Cardiac septum (tissue), 1 donor: ENCODE measurements around the gene C14orf132. TPM values are rescaled to one million over a fixed set of nuclear protein-coding genes. Genes with fewer than 3 reads are reported as not detected.

ENCODE experiments used
- DNase-seq: peaks from one replicate; pipeline ENCODE4 v3.0.0-alpha.2; 2020; ENCODE audit warnings: low spot score
- intact Hi-C: fragments of 100-400 bp; cut with DNase I; formaldehyde crosslinking; loops from one replicate; pipeline ENCODE4 v1.14.0; 2022
- total RNA-seq: library from RNA; stranded (reverse); fragmentation: NEBNext Ultra II Directional; extraction: Animal tissue kit (Norgen Biotek cat#: 25700); gene quantifications from one replicate; pipeline ENCODE4 v1.2.1, GENCODE V29; 2021
- donor health status: DM: no; HTN: no; CAD: no.

Gene C14orf132
- total RNA-seq, 1 donor from 2014 or later = 18.9 TPM

GRCh38 chr14:96037891-96038557, 1.1 kb upstream of the C14orf132 start:
- intact Hi-C loops = loop anchor here (2.0 kb wide), 1 partner anchor 15 kb away; no protein-coding TSS in a partner anchor
- no peak for DNase-seq

GRCh38 chr14:96038558-96038919, 623 bp upstream of the C14orf132 start:
- intact Hi-C loops = loop anchor here (2.0 kb wide), 1 partner anchor 14 kb away; no protein-coding TSS in a partner anchor
- DNase-seq = no peak

- no peak for DNase-seq
- intact Hi-C loops = loop anchor here (2.0 kb wide), 1 partner anchor 13 kb away; no protein-coding TSS in a partner anchor
Observed at GRCh38 chr14:96039633-96040311, 610 bp downstream of the C14orf132 start.

DNA sequence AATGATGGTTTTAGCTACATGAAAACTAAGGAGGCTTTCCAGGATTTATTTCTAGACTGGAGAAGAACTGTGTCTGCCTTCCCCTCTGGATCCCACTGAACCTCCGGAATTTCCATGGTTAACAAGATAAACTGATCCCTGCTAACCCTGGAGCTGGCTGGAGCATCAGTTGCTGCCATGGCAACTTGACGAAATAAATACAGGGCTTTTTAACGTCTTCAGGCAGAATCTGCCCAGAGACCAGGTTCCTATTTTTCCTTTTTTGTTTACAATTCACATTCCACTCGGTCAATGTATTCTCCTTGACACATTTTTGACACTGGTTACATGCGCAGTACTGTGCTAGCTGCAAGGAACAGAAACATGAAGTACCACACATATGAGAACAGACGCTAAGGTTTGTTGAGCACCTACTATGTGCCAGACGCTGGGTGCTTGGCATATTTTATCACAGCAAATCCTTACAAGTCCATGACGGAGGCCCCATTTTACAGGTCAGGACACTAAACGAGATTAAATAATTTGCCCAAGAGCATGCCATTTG, 1.7 kb downstream of the C14orf132 start:
- DNase-seq = no peak
- intact Hi-C loops = no loop called here

DNA sequence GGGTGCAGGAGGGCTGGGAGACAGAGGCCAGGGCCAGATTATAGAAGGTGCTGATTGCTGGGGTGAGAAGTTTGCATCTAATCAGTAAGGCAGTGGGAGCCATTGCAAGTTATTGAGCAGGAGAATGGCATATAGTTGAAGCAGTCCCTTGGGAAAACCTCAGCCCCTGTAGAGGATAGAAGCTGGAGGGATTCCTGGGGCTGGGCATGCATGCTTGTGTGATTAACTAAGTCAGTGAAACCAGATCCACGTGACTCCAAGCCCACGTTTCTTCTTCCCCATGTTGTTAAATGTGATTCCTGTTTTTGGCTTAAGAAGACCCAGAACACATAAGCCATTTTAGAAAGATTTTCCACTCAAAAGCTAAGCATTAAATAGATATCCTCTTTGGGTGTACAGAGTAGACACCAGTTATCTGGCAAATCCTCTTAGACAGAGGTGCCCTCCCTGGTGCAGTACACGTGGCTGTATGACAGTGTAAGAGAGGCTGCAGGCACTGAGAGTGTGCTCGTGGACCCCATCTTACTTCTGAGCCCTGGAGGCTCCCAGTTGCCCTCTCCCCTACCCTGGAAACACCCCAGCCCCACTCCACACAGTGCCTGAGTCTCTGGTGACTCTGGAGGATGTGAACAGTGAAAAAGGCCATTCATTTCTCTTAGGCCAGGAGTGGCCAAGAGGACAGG, 3.2 kb downstream of the C14orf132 start:
- intact Hi-C loops = no loop called here

DNA sequence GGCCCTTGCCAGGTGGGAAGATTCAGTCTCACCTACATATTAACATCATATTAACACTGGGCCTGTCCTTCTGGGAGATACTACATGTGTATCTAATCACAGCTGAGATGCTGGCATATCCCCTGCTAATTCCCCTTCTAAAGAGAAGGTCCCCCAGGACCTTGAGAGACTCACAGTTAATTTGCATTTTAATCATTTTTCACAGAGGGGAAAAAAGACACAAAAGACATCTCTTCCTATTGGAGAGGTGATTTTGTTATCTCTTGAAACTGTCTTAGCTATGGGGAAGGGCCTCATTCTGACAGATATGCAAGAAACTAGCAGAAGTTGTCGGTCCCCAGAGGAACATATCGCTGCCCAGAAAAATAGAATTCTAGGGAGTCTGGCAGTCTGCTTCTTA, 7.5 kb downstream of the C14orf132 start:
- intact Hi-C loops = no loop called here
- DNase-seq = no peak

More for the DNA sequence above, 3.2 kb downstream of the C14orf132 start:
- DNase-seq = peak; percentile 68

DNA sequence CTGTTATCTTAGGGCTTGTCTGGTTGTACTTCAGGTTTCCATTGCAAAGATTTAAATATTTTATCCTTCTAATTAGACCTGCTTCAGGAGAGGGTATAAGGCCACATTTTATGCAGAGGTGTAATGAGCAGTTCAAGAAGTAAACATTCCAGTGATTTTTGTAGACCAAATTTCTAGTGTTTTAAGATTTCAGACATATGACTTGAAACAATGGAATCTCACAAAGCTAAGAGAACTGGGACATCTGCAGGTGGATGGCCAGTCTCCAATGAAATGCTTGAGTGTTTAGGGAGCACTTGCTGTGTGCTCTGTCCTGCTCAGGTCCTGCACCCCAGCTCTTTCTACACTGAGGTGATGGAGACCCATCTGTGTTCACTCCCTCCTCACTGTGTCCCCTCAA, 7.9 kb downstream of the C14orf132 start:
- intact Hi-C loops = no loop called here
- DNase-seq = no peak

- intact Hi-C loops = no loop called here
Observed at GRCh38 chr14:96049932-96050331, 10.8 kb downstream of the C14orf132 start.

DNA sequence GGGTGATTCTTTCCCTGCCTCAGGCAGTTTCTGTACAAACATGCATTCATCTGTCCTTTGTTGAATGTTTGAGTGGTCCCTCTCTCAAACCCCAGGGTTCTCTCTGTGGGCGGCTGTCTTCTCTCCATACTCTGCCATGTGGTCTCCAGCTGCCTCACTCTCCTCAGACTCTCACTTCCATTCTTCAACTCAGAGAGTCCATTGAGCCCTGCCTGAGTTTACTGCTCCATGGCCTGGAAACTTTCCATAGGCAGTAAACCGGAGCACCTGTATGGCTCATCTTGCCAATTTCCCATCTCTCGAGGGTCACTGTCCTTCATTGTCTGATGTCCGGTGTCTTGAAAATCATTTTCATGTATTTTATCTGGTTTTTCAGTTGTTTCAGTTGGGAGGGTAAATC, 11.3 kb downstream of the C14orf132 start:
- no peak for DNase-seq
- intact Hi-C loops = no loop called here

More at GRCh38 chr14:96049932-96050331, 10.8 kb downstream of the C14orf132 start:
- DNase-seq = no peak

DNA sequence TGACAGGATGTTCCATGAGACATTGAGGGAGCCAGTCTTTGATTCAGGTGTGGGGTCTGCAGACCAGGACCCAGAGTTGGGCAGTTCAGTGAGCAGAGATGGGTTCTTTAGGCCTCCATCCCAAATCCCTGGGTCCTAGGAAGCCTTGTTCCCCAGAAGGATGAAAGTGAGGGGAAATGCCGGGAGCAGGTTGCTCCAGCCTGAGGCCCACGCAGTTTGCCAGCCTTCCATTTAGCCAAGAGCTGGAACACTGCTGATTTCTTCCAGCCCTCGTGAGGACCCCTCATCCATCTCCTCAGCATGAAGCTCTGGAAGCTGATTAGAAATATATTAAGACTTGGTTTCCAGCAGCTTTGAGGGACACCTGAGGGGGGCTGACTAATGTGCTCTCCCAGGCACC, 12.1 kb downstream of the C14orf132 start:
- no peak for DNase-seq
- intact Hi-C loops = no loop called here

GRCh38 chr14:96051642-96052540, 12.7 kb downstream of the C14orf132 start:
- intact Hi-C loops = loop anchor here (2.0 kb wide), 1 partner anchor 13 kb away; the partner anchor contains the start of gene C14orf132
- DNase-seq = no peak

DNA sequence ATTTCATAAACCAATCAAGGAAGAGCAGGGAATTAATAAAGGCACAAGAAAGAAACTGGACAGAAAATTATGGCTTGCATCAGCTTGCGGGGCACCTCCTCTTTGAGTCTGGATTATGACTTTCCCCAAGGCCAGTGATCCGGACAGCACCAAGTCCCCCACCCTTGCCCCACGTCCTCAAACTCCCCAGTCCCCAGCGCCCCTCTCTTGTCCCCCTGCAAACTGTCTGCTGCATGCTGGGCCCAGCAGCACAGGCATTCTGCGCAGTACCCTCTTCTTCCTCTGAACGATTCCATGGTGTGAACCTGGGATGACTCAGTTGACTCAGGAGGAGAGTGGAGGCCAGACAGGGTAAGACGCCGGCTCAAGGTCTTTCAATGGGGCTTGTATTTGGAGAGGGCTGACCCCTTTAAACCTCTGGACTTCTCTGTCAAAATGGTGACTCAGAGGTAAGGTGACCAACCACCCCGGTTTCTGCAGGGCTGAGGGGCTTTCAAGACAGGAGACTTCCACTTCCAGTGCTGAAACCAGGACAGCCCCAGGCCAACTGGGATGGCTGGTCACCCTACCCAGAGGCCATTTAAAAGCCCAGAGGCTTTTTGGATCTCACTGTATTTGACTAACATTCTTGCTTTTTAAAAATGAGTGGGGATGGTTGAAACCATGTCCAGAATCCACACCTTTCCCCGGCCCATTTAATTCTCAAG, 13.5 kb downstream of the C14orf132 start:
- DNase-seq = no peak
- intact Hi-C loops = loop anchor here (2.0 kb wide), 1 partner anchor 14 kb away; the partner anchor contains the start of gene C14orf132

DNA sequence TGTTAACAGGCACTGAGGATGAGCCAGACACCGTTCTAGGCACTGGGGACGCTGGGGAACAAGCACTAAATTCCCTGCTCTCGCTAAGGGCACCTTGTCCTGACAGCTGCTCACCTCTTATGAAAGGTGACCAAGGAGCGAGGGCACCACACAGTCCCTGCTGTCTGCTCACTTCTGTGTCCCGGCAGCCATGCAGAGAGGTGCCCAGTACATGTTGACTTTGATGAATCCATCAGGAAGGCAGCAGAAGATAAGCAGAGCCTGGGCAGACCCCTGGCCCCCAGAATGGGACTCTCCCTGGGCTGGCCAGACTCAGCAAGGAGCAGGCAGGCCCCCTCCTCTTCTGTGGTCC, 14.1 kb downstream of the C14orf132 start:
- intact Hi-C loops = loop anchor here (2.0 kb wide), 1 partner anchor 14 kb away; the partner anchor contains the start of gene C14orf132
- DNase-seq = no peak

DNA sequence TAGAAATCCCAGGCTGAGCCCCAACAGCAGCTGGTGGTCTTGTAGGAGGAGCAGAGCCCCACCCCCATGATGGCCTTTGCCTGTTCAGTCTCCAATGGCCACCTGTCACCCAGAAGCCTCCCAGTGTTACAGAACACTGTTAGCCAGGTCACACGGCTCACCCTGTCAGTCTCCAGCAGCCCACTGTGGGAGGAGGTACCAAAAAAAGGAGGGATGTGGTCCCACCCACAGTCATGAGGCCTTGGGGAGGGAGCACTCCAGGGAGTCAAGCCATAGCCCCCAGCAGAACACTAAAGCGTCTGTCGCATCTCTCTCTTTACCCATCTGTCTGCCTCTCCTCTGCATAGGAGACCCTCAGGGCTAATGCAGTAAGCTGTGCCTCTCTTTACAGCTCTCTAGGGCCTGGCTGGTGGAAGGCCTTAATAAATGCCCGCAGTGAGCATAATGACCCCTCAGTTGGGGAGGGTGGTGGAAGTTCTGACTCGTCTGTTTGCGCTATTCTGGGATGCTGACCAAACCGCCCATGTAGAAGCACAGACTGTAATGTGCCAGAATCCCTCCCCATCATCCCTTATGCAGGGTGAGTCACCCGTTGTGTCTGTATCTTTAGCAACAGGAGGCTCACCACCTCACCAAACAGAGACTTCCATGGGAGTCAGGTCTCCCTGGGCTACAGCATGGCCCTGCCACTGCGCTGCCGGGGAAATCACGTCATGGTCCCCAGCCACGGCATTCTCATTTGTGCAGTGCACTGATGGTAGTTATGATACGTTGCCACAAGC, 14.6 kb downstream of the C14orf132 start:
- intact Hi-C loops = loop anchor here (2.0 kb wide), 1 partner anchor 15 kb away; the partner anchor contains the start of gene C14orf132
- DNase-seq = peak; percentile 82

DNA sequence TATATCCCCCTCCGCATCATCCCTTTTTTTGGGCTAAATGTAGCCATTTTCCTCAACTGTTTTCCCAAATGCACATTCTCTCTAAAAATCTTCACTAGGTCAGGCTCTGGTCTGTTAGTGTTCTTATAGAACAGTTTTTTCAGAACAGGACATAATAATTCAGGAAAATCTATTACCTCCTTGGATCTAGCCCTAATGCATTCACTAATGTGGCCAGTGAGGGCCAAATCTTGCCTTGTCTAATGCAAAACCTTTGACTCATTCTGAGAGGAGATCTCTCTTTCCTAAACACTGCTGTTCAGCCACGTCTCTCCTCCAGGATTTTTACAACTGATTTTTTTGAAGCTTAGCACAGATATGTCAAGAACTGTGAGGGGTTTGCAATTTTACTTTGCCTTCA, 15.5 kb downstream of the C14orf132 start:
- DNase-seq = no peak
- intact Hi-C loops = no loop called here

- intact Hi-C loops = no loop called here
- DNase-seq = no peak
Observed at GRCh38 chr14:96055065-96055752, 16.0 kb downstream of the C14orf132 start.
